Thymus (tissue), 11 donors: ENCODE measurements around the gene REV3L. TPM values are rescaled to one million over a fixed set of nuclear protein-coding genes. Genes with fewer than 3 reads are reported as not detected.
A peak's percentile ranks its signal among the peaks of the same experiment; 100 is the strongest.

Source experiments
- DNase-seq, 9 donors: peaks; one replicate each; pipeline ENCODE4 v3.0.0-alpha.2; 2013; ENCODE audit warnings: low spot score in 9 of 9, low read depth in 6 of 9, missing footprints in 1 of 9
- H3K27ac ChIP-seq, 2 donors: one replicate each; pipeline ENCODE4 v1.5.1; 2013; ENCODE audit warnings: control low read depth in 1 of 2, low read depth in 1 of 2, low read length in 1 of 2, mild to moderate bottlenecking in 1 of 2, moderate library complexity in 1 of 2
- H3K27me3 ChIP-seq, 2 donors: one replicate each; pipeline ENCODE4 v1.5.1; 2013; ENCODE audit warnings: low read length in 1 of 2; ENCODE audit not compliant: control insufficient read depth in 2 of 2, insufficient read depth in 1 of 2
- H3K36me3 ChIP-seq, 2 donors: one replicate each; pipeline ENCODE4 v1.5.1; 2013; ENCODE audit warnings: low read length in 1 of 2, mild to moderate bottlenecking in 1 of 2, moderate library complexity in 1 of 2; ENCODE audit not compliant: control insufficient read depth in 2 of 2, insufficient read depth in 2 of 2
- H3K4me1 ChIP-seq, 2 donors: one replicate each; pipeline ENCODE4 v1.5.1; 2013; ENCODE audit warnings: low read length in 2 of 2; ENCODE audit not compliant: control insufficient read depth in 2 of 2, insufficient read depth in 2 of 2
- H3K4me3 ChIP-seq, 2 donors: one replicate each; pipeline ENCODE4 v1.5.1; 2013; ENCODE audit warnings: low read length in 2 of 2, control low read depth in 1 of 2, mild to moderate bottlenecking in 1 of 2
- H3K9me3 ChIP-seq, 2 donors: one replicate each; pipeline ENCODE4 v1.5.1; 2013; ENCODE audit warnings: low read length in 1 of 2, mild to moderate bottlenecking in 1 of 2; ENCODE audit not compliant: control insufficient read depth in 2 of 2, insufficient read depth in 1 of 2
- WGBS: extraction: QIAGEN DNeasy Blood & Tissue Kit; methylation state at CpG from one replicate; pipeline ENCODE4 v1.1.7; 2013; 5-methylcytosine and 5-hydroxymethylcytosine counted together
- polyA plus RNA-seq: library from polyadenylated mRNA; stranded (reverse); fragments of 200-250 nt; gene quantifications from one replicate; pipeline ENCODE4 v1.2.3, GENCODE V29; 2013
- total RNA-seq: library from RNA; stranded (reverse); fragments of 120-200 nt; gene quantifications from one replicate; pipeline ENCODE4 v1.2.4, GENCODE V29; 2013
- donor health status: healthy.

REV3L gene
- total and polyA plus RNA-seq, 2 donors = 21.2 to 29.4 TPM

GRCh38 chr6:111428811-111429210 is 54.2 kb downstream of the REV3L start:
- Histone ChIP-seq H3K4me1 (peaks cover 16 to 17% of the 10 kb centered on the region in 2 donors), H3K36me3 (peaks cover 0 to 8% of the 10 kb centered on the region in 2 donors), H3K27me3 (no peaks in the 10 kb centered on the region), H3K9me3 (peaks cover 0 to 12% of the 10 kb centered on the region in 2 donors), H3K27ac (no peak overlapping the region), H3K4me3 (no peak overlapping the region)
- 98% methylated on average over 1 of the region's 1 CpG for whole genome bisulfite sequencing
- no peak for DNase-seq

- Histone ChIP-seq H3K4me1 (peaks cover 17 to 19% of the 10 kb centered on the region in 2 donors), H3K9me3 (peaks cover 0 to 12% of the 10 kb centered on the region in 2 donors), H3K4me3 (no peak overlapping the region), H3K27me3 (no peaks in the 10 kb centered on the region), H3K27ac (peak overlapping the region in 1 of 2 donors; percentile 10), H3K36me3 (peaks cover 0 to 8% of the 10 kb centered on the region in 2 donors)
- whole genome bisulfite sequencing = 42% methylated on average over 5 of the region's 5 CpGs
- peak in 2 of 9 donors; percentile 18 to 40 for DNase-seq
Observed at GRCh38 chr6:111427341-111428116, 55.5 kb downstream of the REV3L start.

DNA sequence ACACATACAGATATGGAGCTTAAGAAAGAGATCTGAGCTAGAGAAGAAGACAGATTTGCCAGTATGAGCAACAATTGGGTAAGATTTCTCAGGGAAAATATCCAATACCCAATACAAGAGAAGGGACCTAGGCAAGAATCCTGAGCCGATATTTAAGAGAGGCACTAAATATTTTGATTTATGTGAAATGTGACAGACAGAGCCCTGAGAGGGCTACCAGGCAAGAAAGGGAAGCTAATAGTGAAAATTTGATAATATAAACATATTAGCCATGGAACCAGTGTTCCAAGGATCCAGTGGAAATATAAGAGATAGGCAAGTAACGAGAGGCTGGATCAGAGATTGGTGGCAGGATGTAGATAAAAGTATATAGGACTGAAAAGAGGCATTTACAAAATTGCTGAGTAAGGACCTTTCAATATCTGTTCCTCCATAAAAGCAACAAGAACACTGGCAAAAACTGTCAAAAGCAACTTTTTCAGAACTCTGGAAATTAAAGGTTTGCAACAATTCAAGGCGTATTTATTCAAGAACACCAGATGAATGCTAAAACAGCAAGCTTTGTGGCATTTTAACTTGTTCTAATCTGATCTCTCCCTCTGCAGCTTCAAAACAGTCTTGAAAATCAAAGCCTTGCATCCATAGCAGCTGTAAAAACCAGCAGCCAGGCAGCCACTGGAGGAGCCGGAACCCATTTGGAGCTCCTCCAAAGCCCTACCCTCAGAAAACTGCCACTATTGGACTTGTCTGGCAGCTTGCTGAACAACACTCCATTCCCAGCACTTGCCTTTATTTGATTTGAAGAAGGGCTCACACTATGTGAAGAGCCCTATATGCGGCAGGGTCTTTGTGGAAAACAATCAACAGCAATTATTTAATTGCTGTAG is 58.8 kb downstream of the REV3L start:
- Histone ChIP-seq H3K4me1 (peaks cover 17 to 19% of the 10 kb centered on the region in 2 donors), H3K36me3 (no peaks in the 10 kb centered on the region), H3K9me3 (peaks cover 0 to 5% of the 10 kb centered on the region in 2 donors), H3K27me3 (no peaks in the 10 kb centered on the region), H3K27ac (peak overlapping the region in 1 of 2 donors; percentile 44), H3K4me3 (no peak overlapping the region)
- 54% methylated on average over 5 of the region's 5 CpGs for WGBS
- DNase-seq = peak in 6 of 9 donors; percentile 10 to 56 (median 20)

- Histone ChIP-seq H3K36me3 (no peaks in the 10 kb centered on the region), H3K9me3 (peaks cover 0 to 5% of the 10 kb centered on the region in 2 donors), H3K4me3 (no peak overlapping the region), H3K27me3 (no peaks in the 10 kb centered on the region), H3K27ac (no peak overlapping the region), H3K4me1 (peaks cover 17 to 19% of the 10 kb centered on the region in 2 donors)
- WGBS = 72% methylated on average over 2 of the region's 2 CpGs
- no peak for DNase-seq
Observed at GRCh38 chr6:111423055-111423633, 59.9 kb downstream of the REV3L start.

DNA sequence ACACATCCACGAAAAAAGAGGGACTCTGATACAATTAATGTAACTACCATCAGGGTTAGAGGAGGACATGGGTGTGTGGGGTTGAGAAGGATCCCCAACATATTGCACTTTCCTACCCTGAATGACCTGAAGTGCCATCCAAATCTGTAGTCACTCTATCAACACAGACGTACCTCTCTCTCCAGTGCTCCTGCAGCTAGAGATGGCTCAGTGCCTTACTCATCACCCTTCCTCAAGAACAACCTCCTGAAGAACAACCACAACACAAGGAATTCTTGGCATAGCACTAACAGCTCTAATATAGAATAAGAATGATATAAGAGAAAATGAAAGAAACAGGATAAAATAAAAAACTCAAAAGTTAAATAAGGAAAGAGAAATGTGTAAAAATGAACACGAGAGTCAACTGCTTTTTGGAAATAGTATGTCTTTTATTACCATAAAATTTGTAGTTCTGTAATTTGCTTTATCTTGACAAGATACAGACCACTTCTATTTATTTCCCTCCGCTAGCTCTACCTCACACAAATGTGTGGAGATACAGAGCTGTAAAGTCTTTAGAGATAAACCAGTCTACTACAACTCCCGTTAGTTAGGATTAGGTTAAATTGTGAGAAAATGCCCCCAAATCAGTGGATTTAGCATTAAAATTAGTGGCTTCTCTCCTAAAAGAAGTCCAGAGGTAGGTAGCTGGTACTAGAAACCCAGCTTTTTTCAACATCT is 63.9 kb downstream of the REV3L start:
- DNase-seq = no peak
- Histone ChIP-seq H3K4me3 (no peak overlapping the region), H3K27ac (no peak overlapping the region), H3K36me3 (peaks cover 7 to 16% of the 10 kb centered on the region in 2 donors), H3K27me3 (no peaks in the 10 kb centered on the region), H3K9me3 (no peaks in the 10 kb centered on the region), H3K4me1 (peaks cover 3 to 6% of the 10 kb centered on the region in 2 donors)
- WGBS = 96% methylated on average over 5 of the region's 5 CpGs

DNA sequence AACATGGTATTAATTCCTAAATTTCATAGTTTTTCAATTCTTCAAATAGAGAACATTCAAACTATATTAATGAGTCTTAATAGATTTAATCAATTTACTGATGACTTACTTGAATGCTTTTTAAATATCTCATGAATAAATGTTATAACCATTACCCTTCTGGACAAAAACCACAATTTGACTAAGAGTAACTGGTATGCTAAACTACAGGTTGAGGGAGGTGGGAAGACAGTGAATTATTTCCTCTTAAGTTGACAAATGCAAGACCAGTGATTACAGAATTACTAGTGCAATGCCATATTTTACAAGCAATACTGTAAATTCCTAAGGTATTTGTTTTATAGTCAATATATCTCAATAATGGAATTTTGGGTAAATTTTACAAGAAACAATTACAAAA is 65.1 kb downstream of the REV3L start:
- peaks cover 7 to 16% of the 10 kb centered on the region in 2 donors for H3K36me3 ChIP-seq
- no peak for DNase-seq
- H3K27me3 ChIP-seq = no peaks in the 10 kb centered on the region
- no peaks in the 10 kb centered on the region for H3K4me1 ChIP-seq
- no peak overlapping the region for H3K27ac ChIP-seq
- H3K4me3 ChIP-seq = no peak overlapping the region
- H3K9me3 ChIP-seq = no peaks in the 10 kb centered on the region

DNA sequence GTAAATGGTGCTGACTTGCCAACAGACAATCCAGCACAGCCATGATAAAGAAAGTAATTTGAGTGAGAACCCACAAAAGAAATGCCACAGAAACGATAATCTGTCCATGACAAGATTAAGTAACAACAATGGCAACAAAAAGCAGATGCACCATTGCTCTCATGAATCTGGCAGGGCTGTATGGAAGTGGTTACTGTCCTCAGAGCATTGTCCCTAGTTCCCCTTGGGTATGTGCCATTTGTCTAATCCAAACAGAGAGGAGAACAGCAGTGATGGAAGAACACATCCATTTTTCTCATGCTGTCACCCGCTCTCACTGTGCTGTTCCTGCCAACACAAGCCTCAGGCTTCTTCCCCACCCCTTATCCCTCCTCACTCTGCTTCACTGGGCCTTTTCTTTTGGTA is 65.8 kb downstream of the REV3L start:
- H3K4me3 ChIP-seq = no peak overlapping the region
- WGBS = 82% methylated on average over 2 of the region's 2 CpGs
- H3K4me1 ChIP-seq = no peaks in the 10 kb centered on the region
- H3K36me3 ChIP-seq = peaks cover 7 to 19% of the 10 kb centered on the region in 2 donors
- H3K9me3 ChIP-seq = no peaks in the 10 kb centered on the region
- no peaks in the 10 kb centered on the region for H3K27me3 ChIP-seq
- no peak for DNase-seq
- no peak overlapping the region for H3K27ac ChIP-seq

GRCh38 chr6:111416529-111416928 is 66.5 kb downstream of the REV3L start:
- Histone ChIP-seq H3K27ac (no peak overlapping the region), H3K27me3 (no peaks in the 10 kb centered on the region), H3K9me3 (no peaks in the 10 kb centered on the region), H3K36me3 (peaks cover 7 to 22% of the 10 kb centered on the region in 2 donors), H3K4me3 (no peak overlapping the region), H3K4me1 (no peaks in the 10 kb centered on the region)
- no peak for DNase-seq
